ENCODE measurements around the gene MDN1. TPM values are rescaled to one million over a fixed set of nuclear protein-coding genes. Genes with fewer than 3 reads are reported as not detected.

Gene MDN1
- total and polyA plus RNA-seq, 2 of the 8 experiments (the other 6 are each of a cell fraction or from before 2014, with no cell fraction given) = 53.5 to 179 TPM

GRCh38 chr6:89657445-89658158 lies 162.0 kb downstream of the MDN1 start (continued):
- TF ChIP-seq CHD7 (IDR thresholded peaks at IDR 0.05; ENCODE audit: insufficient replicate concordance, low read length) = no peak
- TF ChIP-seq CBX8 (IDR thresholded peaks at IDR 0.05; ENCODE audit: borderline replicate concordance, low read depth, low read length) = no peak
- TF ChIP-seq CEBPB (IDR thresholded peaks at IDR 0.05; ENCODE audit: low read depth, low read length) = no peak
- no peak for TF ChIP-seq RNF2 (IDR thresholded peaks at IDR 0.05; ENCODE audit: borderline replicate concordance, low read depth, low read length, missing control alignments, poor library complexity, severe bottlenecking)
